NCI-H2029 treated with DMSO at 0.1 percent for 48 hours (cell line): ENCODE results near the gene SRRM3.
A peak's percentile ranks its signal among the peaks of the same experiment; 100 is the strongest.
"Not testable (repeated sequence)": the region's sequence is repeated elsewhere in the genome, so short reads cannot be mapped to it uniquely, and the experiment has no call there.

Source experiments
- DNase-seq: peaks from one replicate; lab custom pipeline; 2025; lab: John Stamatoyannopoulos, UW

SRRM3 gene

DNA sequence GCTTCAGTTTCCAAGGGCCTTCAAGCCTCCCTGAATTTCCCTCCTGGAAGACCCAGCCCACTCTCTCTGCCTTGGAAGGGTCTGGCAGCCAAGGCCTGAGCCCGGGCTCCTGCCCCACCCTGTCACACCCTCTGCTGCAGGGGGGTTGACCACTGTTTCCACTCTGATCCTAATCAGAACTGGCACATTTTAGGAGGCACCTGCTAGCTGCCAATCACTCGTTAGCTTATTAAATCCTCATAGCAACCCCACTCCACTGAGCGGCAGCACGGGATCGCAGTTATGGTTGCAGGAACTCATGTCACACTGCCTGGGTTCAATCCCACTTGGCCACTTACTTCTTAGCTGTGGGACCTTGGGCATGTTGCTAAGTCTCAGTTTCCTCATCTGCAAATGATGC is 113.7 kb downstream of the SRRM3 start:
- no peak for DNase-seq

DNA sequence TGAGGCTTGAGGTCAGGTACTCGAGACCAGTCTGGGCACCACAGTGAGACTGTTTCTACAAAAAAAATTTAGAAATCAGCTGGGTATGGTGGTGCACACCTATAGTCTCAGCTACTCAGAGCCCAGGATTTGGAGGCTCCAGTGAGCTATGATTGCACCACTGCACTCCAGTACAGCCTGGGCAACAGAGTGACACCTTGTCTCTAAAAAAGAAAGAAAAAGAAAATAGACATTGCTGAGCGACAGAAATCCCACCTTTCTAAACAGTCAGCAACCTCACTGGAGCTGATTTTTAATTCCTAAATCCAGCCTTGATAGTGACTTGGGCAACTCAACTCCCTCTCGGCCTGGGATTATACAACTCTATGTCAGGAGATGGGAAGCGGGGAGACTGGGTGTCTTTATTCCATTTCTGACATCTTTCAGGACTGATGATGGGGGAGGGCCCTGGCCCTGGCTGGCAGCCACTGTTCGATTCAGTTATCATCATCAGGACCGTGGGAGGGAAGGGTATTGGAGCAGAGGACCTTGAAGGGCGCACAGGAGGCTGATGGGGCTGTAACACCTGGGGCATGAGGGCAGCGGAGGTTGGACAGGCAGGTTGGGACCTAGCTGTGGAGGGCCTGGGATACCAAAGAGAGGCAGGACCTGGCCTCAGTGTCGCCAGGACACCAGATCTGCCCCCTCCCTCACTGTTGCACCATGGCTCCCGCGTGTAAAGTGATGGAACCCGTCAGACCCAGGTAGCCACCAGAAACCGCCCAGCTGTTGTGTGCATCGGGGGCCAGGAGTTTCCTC is 115.5 kb downstream of the SRRM3 start:
- no peak for DNase-seq

DNA sequence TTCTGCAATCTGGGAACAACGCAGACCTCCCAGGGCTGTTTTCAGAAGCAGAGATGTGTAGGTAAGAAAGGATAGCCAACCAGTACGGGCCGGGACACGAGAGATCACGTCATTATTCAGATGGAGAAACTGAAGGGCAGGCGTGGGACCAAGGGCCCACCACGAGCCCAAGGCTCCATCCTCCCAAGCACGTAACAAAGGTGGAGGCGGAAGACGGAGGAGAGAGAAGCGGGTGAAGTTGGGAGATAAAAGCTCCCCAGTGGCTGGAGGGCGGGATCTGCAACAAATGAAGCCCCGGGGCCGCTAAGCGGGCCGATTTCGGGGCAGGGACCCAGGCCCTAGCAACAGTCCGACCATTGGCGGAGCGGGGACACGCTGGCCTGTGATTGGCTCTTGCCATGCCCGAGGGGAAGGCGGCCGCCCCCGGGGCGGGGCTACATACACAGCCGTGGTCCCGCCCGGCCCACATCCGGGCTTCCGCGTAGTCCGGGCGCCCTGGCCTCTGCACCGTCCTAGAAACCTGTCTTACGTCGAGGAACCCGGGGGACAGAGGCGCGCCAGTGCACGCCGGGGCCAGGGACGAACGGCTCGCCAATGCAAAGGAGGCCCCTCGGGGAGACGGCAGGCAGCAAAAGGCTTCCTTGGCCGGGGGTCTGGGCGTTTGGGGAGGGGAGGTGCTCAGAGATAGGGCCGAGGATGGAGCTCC is 116.2 kb downstream of the SRRM3 start:
- peak; percentile 61 for DNase-seq

DNA sequence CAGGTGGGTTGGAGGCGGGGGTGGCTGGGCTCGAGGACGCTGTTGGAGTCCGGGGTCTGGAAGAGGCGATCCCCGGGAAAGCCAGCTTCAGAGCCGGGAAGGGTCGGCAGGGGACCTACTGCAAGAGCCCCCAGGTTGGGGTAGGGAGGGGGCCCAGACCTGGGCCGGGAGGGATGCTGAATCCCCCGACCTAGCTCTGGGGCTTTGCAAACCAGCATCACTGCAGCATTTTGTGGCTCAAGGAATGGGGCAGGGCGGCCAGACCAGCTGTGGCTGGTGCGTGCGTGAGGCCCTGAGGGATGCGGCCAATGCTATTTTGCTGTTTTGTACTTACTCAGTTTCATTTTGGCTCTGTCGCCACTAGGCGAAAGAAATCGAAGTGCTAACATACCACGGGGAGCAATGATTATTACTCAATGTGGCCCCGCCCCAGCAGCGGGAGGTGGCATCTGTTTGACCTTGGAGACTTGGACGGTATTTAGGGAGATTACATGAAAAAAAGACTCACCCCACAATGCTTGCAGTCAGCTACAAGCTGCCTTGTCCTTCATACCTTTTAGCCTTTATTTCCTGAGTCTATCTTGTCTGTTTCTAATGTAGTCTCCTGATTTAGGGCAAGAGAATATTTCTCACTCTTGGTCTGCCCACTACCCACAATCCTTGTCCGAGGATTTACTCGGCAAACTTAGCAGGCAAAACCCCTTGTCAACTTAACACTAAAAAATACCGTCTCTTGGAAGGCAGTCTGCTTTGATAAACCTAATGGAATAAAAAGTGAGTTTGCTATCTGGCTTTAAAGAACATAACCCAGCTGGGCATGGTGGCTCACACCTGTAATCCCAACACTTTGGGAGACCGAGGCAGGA is 117.0 kb downstream of the SRRM3 start:
- DNase-seq: no peak

DNA sequence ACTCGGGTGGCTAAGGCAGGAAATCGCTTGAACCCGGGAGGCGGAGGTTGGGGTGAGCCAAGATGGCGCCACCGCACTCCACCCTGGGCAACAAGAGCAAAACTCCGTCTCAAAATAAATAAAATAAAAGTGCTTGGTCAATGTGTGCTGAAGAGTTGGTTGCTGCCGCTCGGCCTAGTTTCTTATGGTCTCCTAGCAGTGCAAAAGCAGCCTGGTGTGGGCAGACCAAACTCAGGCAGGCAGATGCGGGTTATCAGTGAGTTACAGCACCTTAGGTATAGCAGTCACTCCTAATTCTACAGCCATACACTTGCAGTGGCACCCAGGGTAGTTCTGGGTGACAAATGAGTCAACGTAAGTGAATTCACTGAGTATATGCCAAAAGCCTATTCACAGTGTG is 123.4 kb downstream of the SRRM3 start:
- no peak for DNase-seq

GRCh38 chr7:76325811-76326210 is 124.1 kb downstream of the SRRM3 start:
- DNase-seq: no peak

DNA sequence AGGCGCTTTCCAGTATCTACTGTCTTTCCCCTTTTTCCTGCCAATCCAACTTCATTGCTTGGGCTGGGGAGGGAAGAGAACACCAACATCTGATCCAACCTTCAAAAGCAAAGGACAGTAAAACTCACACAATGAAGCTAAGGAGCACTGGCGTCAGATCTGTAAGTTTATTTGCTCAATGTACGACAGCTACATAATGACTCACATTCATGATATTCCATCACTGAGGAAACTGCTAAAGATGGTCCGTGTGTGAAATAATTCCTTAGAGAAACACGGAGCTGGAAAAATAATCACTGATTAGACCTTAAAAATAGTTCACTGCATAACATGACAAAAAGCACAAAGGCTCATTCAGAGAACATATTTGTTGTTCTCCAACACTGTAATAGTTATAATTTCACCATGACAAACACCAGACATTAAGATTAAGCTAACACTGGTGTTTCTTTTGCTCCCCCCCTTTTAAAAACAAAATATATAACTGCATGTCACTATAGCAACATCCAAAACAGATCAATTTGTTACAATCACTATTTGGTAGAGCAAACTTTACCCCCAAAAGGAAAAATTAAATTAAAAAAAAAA is 125.0 kb downstream of the SRRM3 start:
- DNase-seq: no peak

DNA sequence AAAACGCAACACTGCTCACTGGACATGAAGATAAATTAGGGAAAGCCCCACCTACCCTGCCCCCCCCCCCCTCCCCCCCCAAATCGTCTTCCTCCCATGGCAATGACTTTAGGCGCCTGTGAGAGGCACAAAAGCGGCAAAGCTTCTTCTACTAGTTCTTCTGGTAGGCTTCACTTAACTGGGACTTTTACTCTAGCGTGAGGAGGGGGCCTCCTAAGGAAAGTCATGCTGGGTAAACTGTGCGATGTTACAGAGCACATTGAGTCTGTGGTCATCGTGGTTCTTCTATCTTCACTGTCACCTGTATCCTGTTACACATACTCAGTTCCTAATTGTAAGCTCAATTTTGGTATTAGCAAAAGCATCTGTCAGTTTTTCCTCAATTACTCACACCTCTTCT is 125.9 kb downstream of the SRRM3 start:
- no peak for DNase-seq

DNA sequence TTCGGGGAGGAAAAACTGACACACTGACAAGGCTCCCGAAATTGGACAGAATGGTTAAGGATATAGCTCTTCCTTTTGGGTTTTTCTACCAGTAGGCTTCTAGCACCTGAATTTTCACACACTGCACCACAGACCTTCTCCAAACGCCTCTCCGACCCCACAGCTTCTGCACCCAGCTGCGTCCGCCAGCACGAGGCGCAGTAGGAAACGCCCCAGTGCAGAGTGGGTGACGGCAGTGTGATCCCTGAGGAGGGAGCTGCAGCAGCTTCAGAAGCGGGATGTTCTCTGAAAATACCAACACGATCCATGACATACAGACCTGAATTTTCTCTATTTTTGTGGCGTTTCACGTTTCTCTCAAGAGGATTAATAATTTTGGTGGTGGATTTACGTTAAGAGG is 126.7 kb downstream of the SRRM3 start:
- no peak for DNase-seq

- no peak for DNase-seq
These were observed 127.8 kb downstream of the SRRM3 start for GRCh38 chr7:76329479-76329878.

- DNase-seq: no peak
These were observed 128.6 kb downstream of the SRRM3 start for GRCh38 chr7:76330261-76330660.

DNA sequence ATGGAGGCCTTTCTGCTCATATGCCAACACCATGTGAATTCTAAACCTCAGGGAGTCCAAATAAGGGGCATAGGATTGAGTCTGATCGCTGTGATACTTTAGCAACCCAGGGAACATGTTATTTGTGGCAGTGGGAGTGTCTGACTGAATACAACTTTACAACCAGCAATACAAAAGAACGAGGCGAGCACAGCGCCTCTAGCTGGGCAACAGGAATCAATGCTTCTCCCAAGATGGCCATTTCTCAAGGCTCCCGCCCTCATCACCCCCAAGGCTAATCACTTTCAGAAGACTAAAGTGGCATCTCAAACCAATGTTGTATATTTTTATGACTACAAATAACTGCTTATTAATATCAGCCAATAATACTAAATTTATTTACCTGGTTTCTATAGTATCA is 129.0 kb downstream of the SRRM3 start:
- no peak for DNase-seq

- DNase-seq: peak; percentile 9
These were observed 130.4 kb downstream of the SRRM3 start for GRCh38 chr7:76332078-76332477.

DNA sequence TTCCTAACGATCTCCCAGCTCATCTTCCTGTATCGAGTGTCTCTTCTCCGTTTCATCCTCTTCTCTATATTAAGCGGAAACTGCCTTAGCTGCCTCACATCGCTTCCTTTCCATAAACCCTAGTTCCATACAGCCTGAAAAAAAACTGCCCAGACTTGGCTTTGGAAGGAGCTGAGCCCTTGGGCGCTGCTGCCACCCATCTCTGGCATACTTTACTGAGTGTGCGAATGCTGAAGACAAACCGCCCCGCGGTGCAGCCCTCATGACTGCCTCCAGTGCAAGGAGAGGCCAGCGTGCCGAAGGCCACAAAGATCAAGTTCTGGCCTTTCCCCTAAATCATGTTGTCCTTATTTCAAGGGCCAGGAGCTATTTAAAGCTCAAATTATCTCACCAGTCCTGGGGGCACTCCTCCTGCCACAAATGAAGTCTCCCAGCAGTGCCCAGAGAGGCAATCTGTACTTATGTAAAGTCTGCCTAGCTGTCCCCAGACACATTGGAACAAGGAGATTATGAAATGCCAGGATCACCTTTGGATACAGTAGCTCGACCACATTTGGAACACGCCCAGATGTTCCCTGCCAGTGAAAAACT is 131.9 kb downstream of the SRRM3 start:
- no peak for DNase-seq

DNA sequence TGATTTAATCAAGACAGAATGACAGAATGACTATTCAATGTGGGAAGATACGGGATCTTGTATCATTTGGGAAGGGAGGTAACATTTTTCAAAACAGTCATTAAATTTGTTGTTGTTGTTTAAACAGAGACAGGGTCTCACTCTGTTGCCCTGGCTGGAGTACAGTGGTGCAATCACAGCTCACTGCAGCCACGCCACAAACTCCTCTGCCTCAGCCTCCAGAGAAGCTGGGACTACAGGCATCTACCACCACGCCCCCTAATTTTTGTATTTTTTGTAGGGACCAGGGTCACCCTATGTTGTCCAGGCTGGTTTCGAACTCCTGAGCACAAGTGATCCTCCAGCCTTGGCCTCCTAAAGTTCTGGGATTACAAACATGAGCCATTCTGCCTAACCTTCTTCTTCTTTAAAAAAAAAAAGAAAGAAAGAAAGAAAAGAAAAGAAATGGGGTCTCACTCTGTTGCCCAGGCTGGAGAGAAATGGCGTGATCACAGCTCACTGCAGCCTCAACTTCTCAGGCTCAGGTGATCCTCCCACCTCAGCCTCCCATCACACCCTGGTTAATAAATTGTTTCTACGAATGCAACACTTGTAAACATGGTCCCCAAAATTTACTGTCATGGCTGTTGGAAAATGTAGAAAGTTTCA is 132.7 kb downstream of the SRRM3 start:
- DNase-seq: no peak

GRCh38 chr7:76335417-76335816 is 133.7 kb downstream of the SRRM3 start:
- not testable (repeated sequence) for DNase-seq

GRCh38 chr7:76336094-76336493 is 134.4 kb downstream of the SRRM3 start:
- no peak for DNase-seq
